GM11168 (cell line): ENCODE results near the gene HNRNPA0.

Experiments used
- in situ Hi-C: fragments of 300-500 bp; cut with MboI; formaldehyde crosslinking; loops from one replicate; pipeline ENCODE4 v1.12.0; 2022; ENCODE audit warnings: low sequenced_read_pairs; ENCODE audit not compliant: unreplicated experiment

HNRNPA0 gene

GRCh38 chr5:137757634-137758033, 3.5 kb upstream of the HNRNPA0 start:
- in situ Hi-C loops, result no loop called here

- in situ Hi-C loops, result no loop called here
Measured at GRCh38 chr5:137754961-137755762, 999 bp upstream of the HNRNPA0 start.

- in situ Hi-C loops, result no loop called here
Measured at GRCh38 chr5:137753691-137754187, 424 bp downstream of the HNRNPA0 start.

- in situ Hi-C loops, result no loop called here
Measured at GRCh38 chr5:137752905-137753690, 1.1 kb downstream of the HNRNPA0 start.

GRCh38 chr5:137751869-137752491, 2.2 kb downstream of the HNRNPA0 start:
- in situ Hi-C loops, result no loop called here

GRCh38 chr5:137750436-137750835, 3.7 kb downstream of the HNRNPA0 start:
- in situ Hi-C loops, result no loop called here

GRCh38 chr5:137747848-137748247, 6.3 kb downstream of the HNRNPA0 start:
- in situ Hi-C loops, result loop anchor here (5.0 kb wide), 1 partner anchor 91 kb away; no protein-coding TSS in a partner anchor

- in situ Hi-C loops, result no loop called here
Measured at GRCh38 chr5:137743031-137743640, 11.0 kb downstream of the HNRNPA0 start.

GRCh38 chr5:137741718-137742117, 12.4 kb downstream of the HNRNPA0 start:
- in situ Hi-C loops, result no loop called here

GRCh38 chr5:137739737-137740136, 14.4 kb downstream of the HNRNPA0 start:
- in situ Hi-C loops, result no loop called here

- in situ Hi-C loops, result no loop called here
Measured at GRCh38 chr5:137738947-137739346, 15.2 kb downstream of the HNRNPA0 start.

- in situ Hi-C loops, result no loop called here
Measured at GRCh38 chr5:137737349-137738131, 16.6 kb downstream of the HNRNPA0 start.

GRCh38 chr5:137736496-137736895, 17.7 kb downstream of the HNRNPA0 start:
- in situ Hi-C loops, result no loop called here

GRCh38 chr5:137735555-137736284, 18.4 kb downstream of the HNRNPA0 start, which contains the start of gene KLHL3:
Gene KLHL3, minus strand, starts transcription at chr5:137736089. Its CDS starts 443 bp downstream, at chr5:137735646.
- in situ Hi-C loops, result no loop called here

GRCh38 chr5:137734962-137735554, 19.1 kb downstream of the HNRNPA0 start:
- in situ Hi-C loops, result no loop called here

GRCh38 chr5:137734331-137734730, 19.8 kb downstream of the HNRNPA0 start:
- in situ Hi-C loops, result no loop called here

GRCh38 chr5:137733922-137734321, 20.2 kb downstream of the HNRNPA0 start:
- in situ Hi-C loops, result no loop called here

- in situ Hi-C loops, result no loop called here
Measured at GRCh38 chr5:137733006-137733405, 21.2 kb downstream of the HNRNPA0 start.
